AG08395 (cell line): ENCODE results near the gene ADGRF4.

Source experiments
- DNase-seq: peaks from one replicate; pipeline ENCODE4 v3.0.0; 2012; ENCODE audit warnings: mixed read lengths, low spot score

Gene ADGRF4, protein sequence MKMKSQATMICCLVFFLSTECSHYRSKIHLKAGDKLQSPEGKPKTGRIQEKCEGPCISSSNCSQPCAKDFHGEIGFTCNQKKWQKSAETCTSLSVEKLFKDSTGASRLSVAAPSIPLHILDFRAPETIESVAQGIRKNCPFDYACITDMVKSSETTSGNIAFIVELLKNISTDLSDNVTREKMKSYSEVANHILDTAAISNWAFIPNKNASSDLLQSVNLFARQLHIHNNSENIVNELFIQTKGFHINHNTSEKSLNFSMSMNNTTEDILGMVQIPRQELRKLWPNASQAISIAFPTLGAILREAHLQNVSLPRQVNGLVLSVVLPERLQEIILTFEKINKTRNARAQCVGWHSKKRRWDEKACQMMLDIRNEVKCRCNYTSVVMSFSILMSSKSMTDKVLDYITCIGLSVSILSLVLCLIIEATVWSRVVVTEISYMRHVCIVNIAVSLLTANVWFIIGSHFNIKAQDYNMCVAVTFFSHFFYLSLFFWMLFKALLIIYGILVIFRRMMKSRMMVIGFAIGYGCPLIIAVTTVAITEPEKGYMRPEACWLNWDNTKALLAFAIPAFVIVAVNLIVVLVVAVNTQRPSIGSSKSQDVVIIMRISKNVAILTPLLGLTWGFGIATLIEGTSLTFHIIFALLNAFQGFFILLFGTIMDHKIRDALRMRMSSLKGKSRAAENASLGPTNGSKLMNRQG

DNA sequence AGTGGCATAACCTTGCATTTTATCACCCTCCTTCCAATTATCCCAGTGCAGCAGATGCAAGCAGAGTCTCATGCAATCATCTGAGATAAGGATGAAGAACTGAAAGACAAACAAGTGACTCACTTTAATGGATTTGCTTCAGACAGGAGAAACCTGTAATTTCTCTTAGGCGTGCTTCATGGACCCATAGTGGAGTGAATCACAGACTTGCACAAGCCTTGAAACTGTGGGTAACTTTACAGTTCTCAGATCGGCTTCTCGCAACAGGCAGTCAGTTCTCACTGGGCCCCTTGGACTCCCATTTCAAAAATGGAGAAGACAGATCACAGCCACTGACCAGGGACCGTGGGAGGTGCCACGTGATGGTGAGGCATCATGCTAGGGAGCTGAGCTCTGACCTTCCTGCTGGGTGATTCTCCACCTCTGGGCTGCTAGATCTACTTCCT is at the start of gene ADGRF4:
Gene ADGRF4 (plus strand): TSS at position 239 of the 446 bp plus-strand sequence. CDS start 8,666 bp downstream, outside the sequence.
- no peak for DNase-seq

DNA sequence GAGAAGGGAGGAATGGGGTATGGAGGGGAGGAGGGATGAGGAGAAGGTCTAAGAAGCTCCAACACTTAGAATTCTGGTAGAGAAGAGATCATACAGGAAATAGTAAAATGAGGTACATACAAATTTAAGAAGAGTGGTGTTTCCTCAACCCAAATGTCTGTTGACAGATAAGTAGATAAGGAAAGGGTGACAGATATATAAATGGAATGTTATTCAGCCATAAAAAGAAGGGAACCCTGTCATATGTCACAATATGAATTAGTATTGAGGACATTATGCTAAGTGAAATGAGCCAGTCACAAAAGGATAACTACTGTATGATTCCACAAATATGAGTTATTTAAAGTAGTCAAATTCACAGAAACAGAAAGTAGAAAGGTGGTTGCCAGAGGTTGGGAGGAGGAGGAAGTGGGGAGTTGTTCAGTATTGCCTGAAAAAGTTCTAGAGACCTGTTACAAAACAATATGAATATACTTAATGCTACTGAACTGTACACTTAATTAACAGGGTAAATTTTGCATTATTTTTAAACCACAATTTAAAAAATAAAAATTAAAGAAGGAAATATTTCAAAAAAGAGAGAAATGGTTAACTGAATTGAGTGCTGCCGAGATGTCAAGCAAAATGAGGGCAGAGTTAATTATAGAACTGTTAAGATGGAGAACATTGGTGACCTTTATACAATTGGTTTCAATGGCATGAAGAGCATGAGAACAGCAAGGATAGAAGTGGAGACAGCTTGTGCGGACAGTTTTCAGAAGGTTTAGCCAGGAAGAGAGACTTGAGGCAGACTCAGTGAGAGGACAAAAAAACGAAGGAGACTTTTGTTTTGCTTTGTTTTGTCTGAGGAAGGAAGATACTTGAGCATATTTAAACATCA is 47.6 kb upstream of the ADGRF4 start:
- DNase-seq: no peak

DNA sequence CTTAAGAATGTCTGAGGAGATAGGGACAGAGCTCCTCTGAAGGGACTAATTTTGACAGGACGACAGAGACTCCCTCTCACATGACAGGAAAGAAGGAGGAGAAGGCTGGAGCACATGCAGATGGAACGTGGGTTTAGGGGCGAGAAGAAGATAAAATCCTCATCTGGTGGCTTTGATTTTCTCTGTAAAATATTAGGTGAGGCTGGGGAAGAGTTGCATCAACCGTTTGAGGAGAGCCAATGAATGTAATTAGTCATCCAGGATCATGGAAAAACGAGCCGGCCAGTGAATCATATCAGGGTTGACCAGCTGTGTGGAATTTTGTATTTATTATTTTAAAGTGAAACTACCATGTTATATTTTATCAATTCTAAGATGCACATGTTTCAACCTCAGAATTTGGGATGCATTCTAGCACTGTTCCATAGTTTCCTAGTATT is 46.9 kb upstream of the ADGRF4 start:
- peak; percentile 59 for DNase-seq

DNA sequence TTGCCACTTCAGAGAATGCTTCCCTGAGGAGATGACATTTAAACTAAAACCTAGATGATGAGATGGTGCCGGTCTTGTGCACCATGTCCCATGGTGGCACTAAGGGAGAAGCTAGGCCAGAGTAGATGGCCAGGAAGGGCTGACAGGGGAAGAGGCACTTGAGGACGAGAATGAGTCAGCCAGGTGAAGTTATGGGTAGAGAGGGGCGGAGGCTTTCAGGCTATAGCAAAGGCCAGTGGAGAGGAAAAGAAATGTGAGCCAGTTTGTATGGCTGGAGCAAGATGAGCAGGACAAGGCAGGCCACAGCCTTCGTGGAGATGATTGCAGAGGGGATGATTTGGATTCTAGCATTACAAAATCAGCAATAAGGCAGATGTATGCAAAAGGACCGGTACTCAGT is 44.7 kb upstream of the ADGRF4 start:
- no peak for DNase-seq

DNA sequence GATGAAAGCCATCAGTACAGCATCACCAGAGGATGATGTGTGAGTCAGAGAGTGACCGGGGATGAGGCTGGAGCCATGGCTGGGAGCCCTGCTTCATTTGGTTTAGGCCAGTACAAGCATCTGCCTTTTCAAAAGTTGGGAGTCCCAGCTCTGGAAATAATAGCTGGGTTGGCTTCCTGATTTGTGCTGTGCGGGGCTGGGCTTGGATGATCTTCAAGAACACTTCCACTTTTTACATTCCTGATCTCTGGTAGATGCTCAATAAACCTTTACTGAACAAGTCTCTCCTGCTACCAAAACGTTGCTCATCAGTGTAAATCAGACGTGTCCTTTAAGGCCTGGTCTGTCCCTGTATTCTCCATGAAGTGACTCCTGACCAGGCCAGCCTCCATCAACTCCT is 44.1 kb upstream of the ADGRF4 start:
- peak; percentile 34 for DNase-seq

DNA sequence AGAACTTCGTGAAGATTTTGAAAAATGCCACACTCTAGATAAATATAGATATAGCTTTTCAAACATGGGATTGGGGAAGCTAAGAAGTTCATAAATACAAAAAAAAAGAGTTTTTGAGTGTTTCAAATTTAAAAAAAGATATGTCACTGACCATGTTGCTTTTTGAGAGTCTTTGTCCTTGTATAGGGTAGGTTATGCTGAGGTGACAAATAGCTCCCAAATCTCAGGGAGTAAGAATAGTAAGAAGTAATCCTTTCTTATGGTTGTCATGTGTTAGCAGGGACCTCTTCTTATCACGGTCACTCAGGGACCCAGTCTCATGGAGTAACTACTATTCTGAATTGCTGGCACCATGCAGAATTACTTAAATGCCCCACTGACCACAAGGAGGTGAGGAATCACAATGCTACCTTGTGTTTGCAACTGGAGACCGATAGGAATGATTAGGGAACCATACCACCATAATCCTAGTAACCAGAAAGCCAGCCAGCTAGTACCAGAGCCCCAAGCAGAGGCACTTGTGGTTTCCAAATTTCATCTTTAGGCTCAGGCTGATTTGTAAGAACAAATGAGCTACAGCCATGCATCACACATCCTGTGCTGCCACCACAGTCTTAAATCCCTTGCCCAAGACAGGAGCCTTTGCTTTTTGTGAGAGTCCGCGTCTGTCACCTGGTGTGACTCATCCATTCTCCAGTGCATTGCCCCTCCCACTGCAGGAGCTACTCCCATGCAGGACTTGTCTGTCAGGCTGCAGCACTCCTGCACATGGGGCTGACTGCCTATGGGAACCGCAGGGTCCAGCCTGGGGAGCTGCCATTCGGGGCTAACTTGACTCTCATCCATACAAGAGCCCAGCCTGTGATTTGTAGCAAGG is 42.4 kb upstream of the ADGRF4 start:
- peak; percentile 50 for DNase-seq

DNA sequence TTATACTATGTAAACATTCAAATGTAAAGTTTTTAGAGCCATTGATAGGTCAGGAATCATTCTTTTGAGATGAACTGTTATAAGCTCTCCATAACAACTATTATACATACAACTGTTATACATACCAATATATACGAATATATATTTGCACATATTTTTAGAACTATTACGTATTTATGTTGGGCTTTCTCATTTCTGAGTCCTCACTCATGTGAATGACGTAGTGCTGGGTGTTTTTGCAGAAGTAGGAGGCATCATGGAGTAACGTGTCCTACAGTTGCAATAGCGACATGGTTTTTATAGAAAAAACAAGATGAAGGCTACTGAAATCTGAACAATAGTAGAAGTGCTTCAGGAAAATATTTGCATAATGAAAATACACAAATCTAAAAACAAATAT is 36.4 kb upstream of the ADGRF4 start:
- DNase-seq: no peak

DNA sequence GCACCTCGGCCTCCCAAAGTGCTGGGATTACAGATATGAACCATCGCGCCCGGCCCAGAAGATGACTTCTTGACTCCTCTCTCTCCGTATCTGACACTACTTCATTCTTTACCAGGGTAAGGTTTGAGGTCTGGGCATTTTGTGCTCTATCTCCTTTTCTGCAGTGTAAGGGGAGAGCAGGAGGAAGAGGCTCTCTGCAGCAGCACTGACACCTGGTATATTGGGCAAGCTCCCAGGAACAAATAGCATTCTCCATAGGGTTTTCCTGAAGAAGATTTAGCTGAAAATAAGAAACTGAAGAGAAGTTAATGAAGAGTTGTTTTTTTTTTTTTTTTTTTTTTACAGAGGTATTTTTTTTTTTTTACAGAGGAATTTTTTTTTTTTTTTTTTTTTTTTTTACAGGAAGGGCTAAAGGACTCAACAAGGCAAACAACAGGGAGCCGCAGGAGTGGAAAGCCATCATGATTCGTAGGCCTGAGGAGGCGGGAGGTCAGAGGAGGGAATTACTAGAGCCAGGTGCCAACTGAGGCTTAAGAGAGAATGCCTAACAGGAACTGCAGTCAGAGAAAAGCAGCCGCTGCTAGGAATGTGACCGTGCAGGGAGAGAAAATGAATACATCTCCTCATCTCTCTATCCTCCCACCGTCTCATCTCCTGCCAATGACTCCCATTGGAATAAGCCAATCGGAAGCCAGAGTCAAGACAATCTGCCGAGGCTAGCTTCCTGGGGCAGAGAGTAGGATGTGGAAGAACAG is 34.7 kb upstream of the ADGRF4 start:
- DNase-seq: no peak

DNA sequence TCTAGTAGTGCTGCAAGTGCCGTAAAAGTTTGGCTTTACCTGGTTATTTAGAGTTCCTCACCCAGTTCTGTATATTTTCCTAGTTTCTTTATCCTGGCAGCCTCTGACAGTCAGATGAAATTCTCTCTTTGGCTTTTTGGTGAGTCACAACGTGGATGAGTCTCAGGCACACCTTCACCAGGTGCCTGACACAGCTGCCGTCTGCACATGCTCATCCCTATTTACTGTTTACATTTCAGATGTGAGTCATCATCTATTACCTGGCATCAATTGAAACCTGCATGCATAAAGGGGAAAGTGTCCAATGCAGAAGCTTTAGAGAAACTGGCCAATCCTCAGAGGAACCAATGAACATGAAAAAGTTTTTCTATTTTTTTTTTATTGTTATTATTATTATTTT is 33.3 kb upstream of the ADGRF4 start:
- no peak for DNase-seq

DNA sequence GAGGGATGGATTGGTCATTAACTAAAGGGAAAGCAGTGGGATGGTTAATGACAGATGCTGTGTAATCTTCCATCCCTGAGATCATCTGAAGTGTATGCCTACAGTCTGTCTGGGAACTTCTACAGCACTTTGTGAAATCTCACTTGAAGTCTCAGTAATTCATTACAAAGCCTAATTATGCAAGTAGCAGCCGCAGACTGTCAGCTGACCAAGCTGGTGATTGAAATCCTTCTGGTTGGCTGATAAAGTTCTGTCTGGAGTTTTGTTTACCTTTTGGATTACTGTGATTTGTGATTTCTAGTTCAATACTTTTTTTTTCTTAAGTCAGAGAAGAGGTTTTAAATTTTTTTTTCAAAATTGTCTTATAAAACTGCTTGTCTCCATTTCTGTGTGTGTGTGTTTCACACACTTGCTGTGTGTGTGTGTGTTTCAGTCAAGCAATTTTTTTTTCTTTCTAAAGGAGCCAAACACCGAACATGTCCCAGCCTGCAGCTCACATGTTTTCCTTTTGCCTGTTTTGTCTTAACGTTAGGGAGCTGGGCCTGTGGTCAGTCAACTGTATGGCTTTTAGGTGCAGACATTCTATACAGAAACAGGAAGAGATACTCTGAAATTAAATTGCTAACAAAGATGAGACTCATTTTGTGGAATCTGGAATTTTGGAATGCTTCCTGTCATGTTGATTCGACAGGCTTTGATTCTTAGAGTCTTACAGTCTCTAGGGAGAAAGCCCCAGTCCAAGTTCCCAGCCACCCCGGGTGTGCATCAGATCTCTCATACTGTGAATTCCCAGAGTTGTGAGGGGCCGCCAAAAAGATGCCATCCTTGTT is 28.5 kb upstream of the ADGRF4 start:
- DNase-seq: peak; percentile 18

DNA sequence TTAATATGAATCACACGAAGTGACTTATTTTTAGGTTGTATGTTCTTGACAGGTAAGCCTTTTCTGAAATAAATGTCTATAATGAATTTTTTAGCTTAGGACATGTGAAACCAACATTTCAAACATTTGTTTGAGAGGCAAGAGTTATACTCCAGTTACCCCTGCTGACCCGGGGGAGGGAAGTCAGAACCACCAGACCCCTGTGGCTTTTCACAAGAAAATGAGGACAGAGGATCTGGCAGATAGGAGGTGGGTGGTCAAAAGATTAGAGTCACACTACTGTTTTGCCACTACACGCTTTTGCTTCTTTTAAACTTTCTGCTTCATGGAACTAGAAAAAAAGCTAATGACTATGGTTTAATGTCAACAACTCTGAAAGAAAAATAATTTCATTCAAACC is 27.5 kb upstream of the ADGRF4 start:
- no peak for DNase-seq

DNA sequence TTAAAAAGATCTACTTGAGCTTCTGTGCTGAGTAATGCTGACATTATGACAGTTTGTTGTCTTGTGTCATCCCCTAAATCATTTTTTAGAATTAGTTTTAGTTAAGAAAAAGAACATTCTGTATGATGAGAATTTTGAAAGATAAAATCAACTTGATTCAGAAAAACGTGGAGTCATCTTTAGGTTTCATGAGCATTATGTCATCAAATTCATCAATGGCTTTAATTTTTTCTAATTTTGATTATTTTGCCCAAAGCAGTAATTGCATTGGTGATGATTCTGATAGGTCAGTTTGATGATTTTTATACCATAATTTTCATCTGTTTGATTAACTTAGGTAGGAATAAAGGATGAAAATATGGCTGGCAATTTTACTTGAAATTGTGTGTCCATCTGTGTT is 26.6 kb upstream of the ADGRF4 start:
- no peak for DNase-seq

DNA sequence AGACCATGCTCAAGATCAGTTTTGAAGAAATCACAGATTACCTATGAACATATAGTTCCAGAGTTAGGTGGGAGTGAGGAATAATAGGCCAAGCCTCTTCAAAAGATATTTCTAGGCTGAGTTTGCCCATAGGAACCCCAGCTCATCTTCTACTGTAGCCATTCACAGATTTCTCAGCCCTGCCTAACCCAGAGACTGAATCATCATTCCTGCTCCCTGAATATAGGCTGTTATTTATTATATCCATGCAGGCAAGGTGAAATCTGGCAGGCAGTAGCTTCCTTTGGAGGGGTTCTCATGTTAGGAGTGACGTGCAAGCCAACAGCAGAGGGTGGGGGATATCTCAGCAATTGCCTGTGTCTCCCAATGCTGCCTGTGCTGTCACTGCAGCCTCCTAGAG is 25.6 kb upstream of the ADGRF4 start:
- no peak for DNase-seq

DNA sequence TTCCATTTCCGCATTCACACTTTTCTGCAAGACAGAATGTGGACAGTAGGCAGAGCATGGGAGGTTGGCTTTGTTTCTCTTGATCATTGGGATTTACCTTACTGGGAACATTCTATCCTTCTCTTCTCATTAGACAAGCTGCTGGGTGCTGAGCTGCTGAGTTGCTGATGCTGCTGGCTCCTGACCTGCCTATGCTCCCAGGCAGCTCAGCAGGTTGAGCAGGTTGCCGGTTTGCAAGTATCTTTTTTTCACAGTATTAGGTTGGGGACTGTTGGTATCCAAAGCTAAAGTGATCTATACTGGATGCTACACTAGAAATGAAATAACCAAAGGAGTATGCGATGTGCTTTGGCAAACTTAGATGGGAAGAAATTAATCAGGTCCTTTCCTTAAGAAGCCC is 23.7 kb upstream of the ADGRF4 start:
- no peak for DNase-seq

DNA sequence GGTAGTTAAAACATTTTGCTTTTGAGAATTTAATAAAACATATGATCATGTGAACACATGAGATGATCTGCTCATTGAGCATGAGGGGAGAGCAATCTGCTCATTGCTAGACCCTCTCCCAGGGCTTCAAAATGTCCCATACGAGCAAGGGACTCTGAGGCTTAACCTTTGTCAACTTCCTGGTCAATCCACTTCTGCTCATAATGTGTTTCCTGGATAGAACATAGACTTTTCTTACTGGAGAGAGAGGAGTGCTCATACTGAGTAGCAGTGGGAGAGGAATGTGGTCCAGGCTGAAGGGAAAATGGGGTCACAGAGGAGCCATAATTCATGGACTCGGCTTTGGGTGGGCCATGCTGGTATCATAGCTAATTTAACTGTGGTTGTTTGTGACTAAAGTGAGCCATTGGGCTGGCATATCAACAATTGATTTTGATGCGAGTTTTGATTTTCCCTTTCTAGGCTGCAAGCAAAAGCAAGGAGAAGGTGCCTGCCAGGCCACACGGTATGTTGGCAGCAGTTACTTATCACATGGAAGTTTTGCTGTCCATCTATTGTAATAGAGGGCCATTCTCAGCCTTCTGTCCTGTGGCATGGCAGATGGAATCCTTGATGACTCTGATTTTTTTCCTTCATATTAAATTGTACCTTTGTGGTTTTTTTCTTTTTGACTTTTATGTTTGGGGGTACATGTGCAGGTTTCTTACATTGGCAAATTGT is 20.8 kb upstream of the ADGRF4 start:
- no peak for DNase-seq

DNA sequence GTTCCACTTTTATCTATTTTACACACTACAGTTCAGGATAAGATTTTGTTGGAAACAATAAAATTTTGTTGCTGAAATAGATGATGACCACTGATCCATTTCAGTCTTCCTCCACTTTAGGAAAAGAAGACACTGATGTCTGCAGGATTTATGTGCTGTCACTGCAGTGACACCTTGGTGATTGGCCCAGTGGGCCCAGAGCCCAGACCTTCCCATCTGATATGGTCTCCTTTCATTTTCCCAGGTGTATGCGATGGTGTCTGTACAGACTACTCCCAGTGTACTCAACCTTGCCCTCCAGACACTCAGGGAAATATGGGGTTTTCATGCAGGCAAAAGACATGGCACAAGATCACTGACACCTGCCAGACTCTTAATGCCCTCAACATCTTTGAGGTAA is 19.6 kb upstream of the ADGRF4 start:
- no peak for DNase-seq

DNA sequence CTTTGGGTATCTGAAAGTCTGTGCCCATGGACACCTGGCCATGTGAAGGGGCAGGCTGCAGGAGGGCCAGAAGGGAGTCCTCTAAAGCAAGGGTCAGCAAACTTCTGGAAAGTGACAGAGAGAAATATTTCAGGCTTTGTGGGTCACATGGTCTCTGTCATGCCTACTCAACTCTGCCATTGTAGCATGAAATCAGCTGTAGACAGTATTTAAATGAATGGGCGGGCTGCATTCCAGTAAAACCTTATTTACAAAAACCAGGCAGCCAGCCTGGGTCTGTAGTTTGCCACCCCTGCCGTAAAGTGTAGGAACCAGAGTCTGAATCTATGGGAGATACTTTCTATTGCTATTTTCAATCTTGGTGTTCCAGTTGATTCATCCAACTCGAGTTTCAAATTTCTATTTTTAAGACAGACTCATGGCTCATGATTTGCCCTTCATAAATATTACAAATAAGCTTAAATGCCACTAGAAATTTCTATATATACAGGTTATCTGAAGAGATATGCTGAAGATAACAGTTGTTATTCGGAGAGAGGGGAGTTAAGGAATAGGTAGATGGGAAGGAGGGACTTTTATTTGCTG is 19.0 kb upstream of the ADGRF4 start:
- no peak for DNase-seq

DNA sequence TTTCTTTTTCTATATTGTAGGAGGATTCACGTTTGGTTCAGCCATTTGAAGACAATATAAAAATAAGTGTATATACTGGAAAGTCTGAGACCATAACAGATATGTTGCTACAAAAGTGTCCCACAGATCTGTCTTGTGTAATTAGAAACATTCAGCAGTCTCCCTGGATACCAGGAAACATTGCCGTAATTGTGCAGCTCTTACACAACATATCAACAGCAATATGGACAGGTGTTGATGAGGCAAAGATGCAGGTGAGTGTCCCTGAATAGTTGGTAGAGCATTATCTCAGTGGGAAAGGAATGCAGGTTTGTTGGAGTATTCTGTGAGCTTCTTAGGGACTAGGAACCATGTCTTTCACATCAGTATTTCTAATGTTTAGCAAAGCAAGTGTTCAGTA is 18.3 kb upstream of the ADGRF4 start:
- DNase-seq: no peak

DNA sequence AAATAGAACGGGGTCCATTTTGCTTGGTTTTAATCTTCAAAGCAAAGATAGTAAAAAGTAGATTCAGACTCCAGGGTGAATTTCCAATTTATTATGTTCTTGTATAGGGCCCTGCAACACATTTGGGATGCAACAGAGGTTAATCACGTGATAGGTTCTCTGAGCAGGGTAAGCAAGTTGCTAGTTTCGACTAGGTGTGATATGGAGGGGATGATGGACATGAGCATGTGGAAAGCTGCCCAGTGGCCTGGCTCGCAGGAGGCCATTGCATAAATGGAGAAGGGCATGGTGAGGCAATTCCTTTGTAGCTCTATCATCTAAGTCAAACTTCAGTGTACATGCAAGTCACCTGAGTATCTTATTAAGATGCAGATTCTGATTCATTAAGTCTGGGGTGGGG is 17.7 kb upstream of the ADGRF4 start:
- DNase-seq: no peak
